IMR-90 (cell line): ENCODE data around the gene KIAA0319L. TPM values are rescaled to one million over a fixed set of nuclear protein-coding genes. Genes with fewer than 3 reads are reported as not detected.

Source experiments
- ATAC-seq: fragments of 200-7000 bp; cut with Tn5 transposase; 2 replicates; pipeline ENCODE4 v1.9.1; 2020; ENCODE audit warnings: low read depth, mild to moderate bottlenecking, moderate library complexity
- BruUV-seq: library from RNA; stranded (reverse); fragments of 400-500 nt; replicated peaks from 2 replicates; lab custom pipeline; 2021; lab: Mats Ljungman, UMichigan
- CTCF ChIA-PET: fragments of 300-600 bp; formaldehyde crosslinking; extraction: SDS; loops from one replicate; lab custom pipeline; 2021; ENCODE audit warnings: antibody characterized with exemption; lab: Yijun Ruan, JAX
- POLR2A ChIA-PET: fragments of 300-600 bp; sonication (Branson Sonifier 250); formaldehyde crosslinking; loops from one replicate; lab custom pipeline; 2022; ENCODE audit warnings: antibody characterized with exemption; ENCODE audit not compliant: unreplicated experiment; lab: Charles Lee
- DNase-seq: peaks from one replicate; pipeline ENCODE4 v3.0.0; 2013
- H2AFZ ChIP-seq: replicated peaks from 2 replicates; pipeline ENCODE3; 2013; ENCODE audit warnings: low read length, mild to moderate bottlenecking; ENCODE audit not compliant: poor library complexity
- H2AK5ac ChIP-seq: 2 replicates; pipeline ENCODE4 v1.6.1; 2013; ENCODE audit warnings: low read depth, low read length, inconsistent platforms
- H2AK9ac ChIP-seq: replicated peaks from 2 replicates; pipeline ENCODE3; 2013; ENCODE audit warnings: mild to moderate bottlenecking, low read depth, low read length, moderate library complexity; ENCODE audit not compliant: poor library complexity
- H2BK120ac ChIP-seq: 2 replicates; pipeline ENCODE4 v1.6.1; 2013; ENCODE audit warnings: low read depth, low read length, inconsistent platforms
- H2BK15ac ChIP-seq: 3 replicates; pipeline ENCODE4 v1.6.1; 2013; ENCODE audit warnings: low read depth, low read length, inconsistent platforms
- H2BK20ac ChIP-seq: 2 replicates; pipeline ENCODE4 v1.6.1; 2013; ENCODE audit warnings: low read depth, mild to moderate bottlenecking, inconsistent platforms, low read length, moderate library complexity
- H2BK5ac ChIP-seq: 2 replicates; pipeline ENCODE4 v1.6.1; 2013; ENCODE audit warnings: mild to moderate bottlenecking, low read depth, low read length, inconsistent platforms; ENCODE audit not compliant: poor library complexity, severe bottlenecking
- H3K14ac ChIP-seq: replicated peaks from 2 replicates; pipeline ENCODE4 v1.6.1; 2013; ENCODE audit warnings: low read depth, low read length, inconsistent platforms
- H3K18ac ChIP-seq: 2 replicates; pipeline ENCODE4 v1.6.1; 2013; ENCODE audit warnings: low read depth, low read length, control low read depth
- H3K23ac ChIP-seq: 2 replicates; pipeline ENCODE4 v1.6.1; 2013; ENCODE audit warnings: low read depth, low read length, inconsistent platforms
- H3K27ac ChIP-seq: 2 replicates; pipeline ENCODE4 v1.5.1; 2013; ENCODE audit warnings: mild to moderate bottlenecking, control low read depth, low read length; ENCODE audit not compliant: insufficient read depth
- H3K27me3 ChIP-seq: 2 replicates; pipeline ENCODE4 v1.6.1; 2013; ENCODE audit warnings: low read length; ENCODE audit not compliant: control insufficient read depth, insufficient read depth
- H3K36me3 ChIP-seq: 2 replicates; pipeline ENCODE4 v1.6.1; 2013; ENCODE audit warnings: low read length, mixed read lengths; ENCODE audit not compliant: control insufficient read depth, insufficient read depth
- H3K4ac ChIP-seq: 2 replicates; pipeline ENCODE4 v1.6.1; 2013; ENCODE audit warnings: low read depth, low read length, inconsistent platforms
- H3K4me1 ChIP-seq: 2 replicates; pipeline ENCODE4 v1.6.1; 2013; ENCODE audit warnings: low read length, mixed read lengths; ENCODE audit not compliant: control insufficient read depth, insufficient read depth
- H3K4me2 ChIP-seq: 2 replicates; pipeline ENCODE4 v1.6.1; 2013; ENCODE audit warnings: low read depth, mild to moderate bottlenecking, control low read depth, low read length, moderate library complexity
- H3K4me3 ChIP-seq: 2 replicates; pipeline ENCODE4 v1.5.1; 2013; ENCODE audit warnings: low read depth, mild to moderate bottlenecking, control low read depth, low read length, moderate library complexity; ENCODE audit not compliant: insufficient read depth
- H3K56ac ChIP-seq: 2 replicates; pipeline ENCODE4 v1.6.1; 2013; ENCODE audit warnings: low read length, inconsistent platforms; ENCODE audit not compliant: insufficient read depth; ENCODE audit errors: extremely low read depth
- H3K79me1 ChIP-seq, 2 experiments: 2 replicates each; pipeline ENCODE4 v1.6.1; 2013; ENCODE audit warnings: low read length in 2 of 2, inconsistent platforms in 1 of 2, low read depth in 1 of 2
- H3K9ac ChIP-seq: 2 replicates; pipeline ENCODE4 v1.6.1; 2013; ENCODE audit warnings: low read depth, low read length, control low read depth
- H3K9me1 ChIP-seq: 2 replicates; pipeline ENCODE4 v1.6.1; 2013; ENCODE audit warnings: low read length, inconsistent platforms; ENCODE audit not compliant: insufficient read depth
- H3K9me3 ChIP-seq: 2 replicates; pipeline ENCODE4 v1.6.1; 2013; ENCODE audit warnings: low read length; ENCODE audit not compliant: control insufficient read depth, insufficient read depth
- H4K20me1 ChIP-seq: 2 replicates; pipeline ENCODE4 v1.6.1; 2013; ENCODE audit warnings: low read length, inconsistent platforms; ENCODE audit not compliant: insufficient read depth
- H4K5ac ChIP-seq: 2 replicates; pipeline ENCODE4 v1.6.1; 2013; ENCODE audit warnings: mild to moderate bottlenecking, low read depth, low read length, control low read depth
- H4K8ac ChIP-seq, 2 experiments: 2 replicates each; pipeline ENCODE4 v1.6.1; 2013; ENCODE audit warnings: low read depth in 2 of 2, low read length in 2 of 2, control low read depth in 1 of 2, inconsistent platforms in 1 of 2
- H4K91ac ChIP-seq: 2 replicates; pipeline ENCODE4 v1.6.1; 2013; ENCODE audit warnings: low read depth, low read length, inconsistent platforms; ENCODE audit not compliant: insufficient read depth
- BHLHE40 ChIP-seq: fragments of 150-350 bp; IDR thresholded peaks from 2 replicates; pipeline ENCODE4 v1.6.1; 2016; ENCODE audit warnings: mild to moderate bottlenecking, low read depth, low read length
- CEBPB ChIP-seq: IDR thresholded peaks from 2 replicates; pipeline ENCODE4 v1.6.1; 2012; ENCODE audit warnings: low read depth, low read length, improper control_type of control experiment
- CHD1 ChIP-seq: IDR thresholded peaks from 2 replicates; pipeline ENCODE4 v1.6.1; 2012; ENCODE audit warnings: low read depth, low read length, improper control_type of control experiment
- FOS ChIP-seq: fragments of 150-350 bp; IDR thresholded peaks from 2 replicates; pipeline ENCODE4 v1.6.1; 2016; ENCODE audit warnings: low read depth, low read length
- MAFK ChIP-seq: IDR thresholded peaks from 2 replicates; pipeline ENCODE4 v1.6.1; 2012; ENCODE audit warnings: low read depth, low read length, improper control_type of control experiment
- MAZ ChIP-seq: IDR thresholded peaks from 2 replicates; pipeline ENCODE4 v1.6.1; 2012; ENCODE audit warnings: low read depth, mild to moderate bottlenecking, low read length, improper control_type of control experiment, moderate library complexity, borderline replicate concordance
- MXI1 ChIP-seq: IDR thresholded peaks from 2 replicates; pipeline ENCODE4 v1.6.1; 2012; ENCODE audit warnings: low read depth, mild to moderate bottlenecking, low read length, moderate library complexity, borderline replicate concordance
- NFE2L2 ChIP-seq: fragments of 150-350 bp; IDR thresholded peaks from 2 replicates; pipeline ENCODE4 v1.6.1; 2016; ENCODE audit warnings: low read depth, mild to moderate bottlenecking, low read length
- POLR2A ChIP-seq: IDR thresholded peaks from 2 replicates; pipeline ENCODE4 v1.6.1; 2012; ENCODE audit warnings: mild to moderate bottlenecking, low read depth, low read length
- RAD21 ChIP-seq: IDR thresholded peaks from 2 replicates; pipeline ENCODE4 v1.6.1; 2012; ENCODE audit warnings: low read length, improper control_type of control experiment
- RCOR1 ChIP-seq: IDR thresholded peaks from 2 replicates; pipeline ENCODE4 v1.6.1; 2012; ENCODE audit warnings: mild to moderate bottlenecking, low read length, improper control_type of control experiment; ENCODE audit not compliant: insufficient replicate concordance
- RFX5 ChIP-seq: IDR thresholded peaks from 2 replicates; pipeline ENCODE4 v1.8.0; 2012; ENCODE audit warnings: low read depth, mild to moderate bottlenecking, low read length, moderate library complexity
- SMC3 ChIP-seq: fragments of 150-350 bp; IDR thresholded peaks from 2 replicates; pipeline ENCODE4 v1.6.1; 2016; ENCODE audit warnings: low read depth, mild to moderate bottlenecking, antibody characterized with exemption, low read length, moderate library complexity
- WGBS, 2 experiments: methylation state at CpG; one replicate each; pipeline versions ENCODE4 v1.1.5 to v1.1.7; 2013; ENCODE audit warnings: missing lambda C conversion rate in 2 of 2; ENCODE audit not compliant: insufficient read length in 1 of 2; ENCODE audit errors: extremely low coverage in 2 of 2; 5-methylcytosine and 5-hydroxymethylcytosine counted together
- dilution Hi-C: fragments of 300-500 bp; cut with HindIII; formaldehyde crosslinking; loops from one replicate; pipeline ENCODE4 v1.14.3; 2018; ENCODE audit warnings: low sequenced_read_pairs; ENCODE audit not compliant: unreplicated experiment
- in situ Hi-C: fragments of 300-500 bp; cut with MboI; formaldehyde crosslinking; loops from 3 replicates; pipeline ENCODE4 v1.14.3; 2019; ENCODE audit warnings: low sequenced_read_pairs, inconsistent platforms, mixed read lengths
- intact Hi-C: fragments of 100-400 bp; cut with micrococcal nuclease; formaldehyde crosslinking; loops from 2 replicates; pipeline ENCODE4 v1.10.0; 2022
- polyA plus RNA-seq, 3 experiments: library from polyadenylated mRNA; depleted of rRNA; stranded (reverse); fragments of >200 nt; gene quantifications; 2 replicates each; pipeline ENCODE4 v1.2.3, GENCODE V29; 2012; ENCODE audit warnings: low replicate concordance in 1 of 3
- total RNA-seq: library from RNA; depleted of rRNA; stranded (reverse); fragments of >200 nt; gene quantifications from 2 replicates; pipeline ENCODE4 v1.2.3, GENCODE V29; 2012
- TF ChIP-seq, protein P1 (sequence below): fragments of 150-350 bp; IDR thresholded peaks from 2 replicates; pipeline ENCODE4 v1.6.1; 2016; ENCODE audit warnings: low read depth, mild to moderate bottlenecking, low read length, moderate library complexity, borderline replicate concordance
- TF ChIP-seq, protein P2 (sequence below): conservative IDR thresholded peaks from 2 replicates; pipeline ENCODE4 v1.5.1; 2012; ENCODE audit warnings: mild to moderate bottlenecking, low read depth, low read length, improper control_type of control experiment
- TF ChIP-seq, protein P3 (sequence below): fragments of 150-350 bp; IDR thresholded peaks from 2 replicates; pipeline ENCODE4 v1.6.1; 2017; ENCODE audit warnings: mild to moderate bottlenecking, antibody characterized with exemption, low read length, low read depth

The KIAA0319L gene
- total and polyA plus RNA-seq, 2 of the 4 experiments (the other 2 are of a cell fraction), result 38.0 to 49.8 TPM

- CTCF ChIA-PET, result no interaction called here
Measured at GRCh38 chr1:35586808-35587207, 29.6 kb upstream of the KIAA0319L start.

More at GRCh38 chr1:35586808-35587207, 29.6 kb upstream of the KIAA0319L start:
- no TSS peak for BruUV-seq
- POLR2A ChIA-PET, result no interaction called here
- Histone ChIP-seq H3K4me1 (no peaks in the 10 kb centered on the region), H4K91ac (no peak overlapping the region), H3K27ac (no peak overlapping the region), H2BK120ac (no peak overlapping the region), H3K23ac (no peak overlapping the region), H3K56ac (no peak overlapping the region), H3K18ac (no peak overlapping the region), H3K4ac (no peak overlapping the region), H3K27me3 (no peaks in the 10 kb centered on the region), H2AFZ (no peak overlapping the region), H3K4me3 (no peak overlapping the region), H2BK20ac (no peak overlapping the region), H3K36me3 (no peaks in the 10 kb centered on the region), H4K5ac (no peak overlapping the region), H4K20me1 (no peaks in the 10 kb centered on the region), H4K8ac (no peak overlapping the region), H2AK9ac (no peak overlapping the region), H3K9me1 (peaks cover 14% of the 10 kb centered on the region), H3K4me2 (no peak overlapping the region), H3K9me3 (no peaks in the 10 kb centered on the region), H3K9ac (no peak overlapping the region), H3K79me1 (no peaks in the 10 kb centered on the region), H2AK5ac (no peak overlapping the region), H2BK15ac (no peak overlapping the region), H2BK5ac (no peak overlapping the region), H3K14ac (no peak overlapping the region)
- ATAC-seq, result no peak
- DNase-seq, result no peak
- WGBS, 2 experiments, result 100% methylated on average over 1 of the region's 7 CpGs; no CpG with 5 or more reads in 1 of the 2 experiments
- dilution Hi-C loops, result no loop called here
- in situ Hi-C loops, result no loop called here
- TF ChIP-seq, protein P1, sequence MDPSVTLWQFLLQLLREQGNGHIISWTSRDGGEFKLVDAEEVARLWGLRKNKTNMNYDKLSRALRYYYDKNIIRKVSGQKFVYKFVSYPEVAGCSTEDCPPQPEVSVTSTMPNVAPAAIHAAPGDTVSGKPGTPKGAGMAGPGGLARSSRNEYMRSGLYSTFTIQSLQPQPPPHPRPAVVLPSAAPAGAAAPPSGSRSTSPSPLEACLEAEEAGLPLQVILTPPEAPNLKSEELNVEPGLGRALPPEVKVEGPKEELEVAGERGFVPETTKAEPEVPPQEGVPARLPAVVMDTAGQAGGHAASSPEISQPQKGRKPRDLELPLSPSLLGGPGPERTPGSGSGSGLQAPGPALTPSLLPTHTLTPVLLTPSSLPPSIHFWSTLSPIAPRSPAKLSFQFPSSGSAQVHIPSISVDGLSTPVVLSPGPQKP, result no peak
- TF ChIP-seq FOS (no peak), RFX5 (no peak), POLR2A (no peak), RCOR1 (no peak), CEBPB (no peak), NFE2L2 (no peak), MAZ (no peak), CHD1 (no peak), SMC3 (no peak), BHLHE40 (no peak), MAFK (no peak), MXI1 (no peak), RAD21 (no peak)
- TF ChIP-seq, protein P2, sequence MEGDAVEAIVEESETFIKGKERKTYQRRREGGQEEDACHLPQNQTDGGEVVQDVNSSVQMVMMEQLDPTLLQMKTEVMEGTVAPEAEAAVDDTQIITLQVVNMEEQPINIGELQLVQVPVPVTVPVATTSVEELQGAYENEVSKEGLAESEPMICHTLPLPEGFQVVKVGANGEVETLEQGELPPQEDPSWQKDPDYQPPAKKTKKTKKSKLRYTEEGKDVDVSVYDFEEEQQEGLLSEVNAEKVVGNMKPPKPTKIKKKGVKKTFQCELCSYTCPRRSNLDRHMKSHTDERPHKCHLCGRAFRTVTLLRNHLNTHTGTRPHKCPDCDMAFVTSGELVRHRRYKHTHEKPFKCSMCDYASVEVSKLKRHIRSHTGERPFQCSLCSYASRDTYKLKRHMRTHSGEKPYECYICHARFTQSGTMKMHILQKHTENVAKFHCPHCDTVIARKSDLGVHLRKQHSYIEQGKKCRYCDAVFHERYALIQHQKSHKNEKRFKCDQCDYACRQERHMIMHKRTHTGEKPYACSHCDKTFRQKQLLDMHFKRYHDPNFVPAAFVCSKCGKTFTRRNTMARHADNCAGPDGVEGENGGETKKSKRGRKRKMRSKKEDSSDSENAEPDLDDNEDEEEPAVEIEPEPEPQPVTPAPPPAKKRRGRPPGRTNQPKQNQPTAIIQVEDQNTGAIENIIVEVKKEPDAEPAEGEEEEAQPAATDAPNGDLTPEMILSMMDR, result no peak
- TF ChIP-seq, protein P3, sequence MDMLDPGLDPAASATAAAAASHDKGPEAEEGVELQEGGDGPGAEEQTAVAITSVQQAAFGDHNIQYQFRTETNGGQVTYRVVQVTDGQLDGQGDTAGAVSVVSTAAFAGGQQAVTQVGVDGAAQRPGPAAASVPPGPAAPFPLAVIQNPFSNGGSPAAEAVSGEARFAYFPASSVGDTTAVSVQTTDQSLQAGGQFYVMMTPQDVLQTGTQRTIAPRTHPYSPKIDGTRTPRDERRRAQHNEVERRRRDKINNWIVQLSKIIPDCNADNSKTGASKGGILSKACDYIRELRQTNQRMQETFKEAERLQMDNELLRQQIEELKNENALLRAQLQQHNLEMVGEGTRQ, result no peak
- intact Hi-C loops, result no loop called here
